GM18517 (cell line): ENCODE measurements around the gene COL4A2.
"Not testable (repeated sequence)": the region's sequence is repeated elsewhere in the genome, so short reads cannot be mapped to it uniquely, and the experiment has no call there.

Experiments used
- ATAC-seq: cut with Tn5 transposase; IDR thresholded peaks from one replicate; pipeline ENCODE4 v1.9.1; 2021; ENCODE audit warnings: mild to moderate bottlenecking, moderate library complexity; ENCODE audit not compliant: unreplicated experiment

Gene COL4A2

GRCh38 chr13:110523180-110523579 lies 216.1 kb downstream of the COL4A2 start:
- ATAC-seq, result no peak

GRCh38 chr13:110523838-110524540 lies 216.9 kb downstream of the COL4A2 start:
- ATAC-seq, result no peak

- ATAC-seq, result no peak
These were observed 217.6 kb downstream of the COL4A2 start for GRCh38 chr13:110524541-110525257.

- ATAC-seq, result peak; percentile 81
These were observed 218.5 kb downstream of the COL4A2 start for GRCh38 chr13:110525328-110526319.

GRCh38 chr13:110528371-110528770 lies 221.3 kb downstream of the COL4A2 start:
- ATAC-seq, result no peak

GRCh38 chr13:110528911-110529310 lies 221.8 kb downstream of the COL4A2 start:
- no peak for ATAC-seq

- no peak for ATAC-seq
These were observed 222.6 kb downstream of the COL4A2 start for GRCh38 chr13:110529522-110530311.

GRCh38 chr13:110531100-110531499 lies 224.0 kb downstream of the COL4A2 start:
- ATAC-seq, result no peak

GRCh38 chr13:110531671-110532083 lies 224.6 kb downstream of the COL4A2 start:
- ATAC-seq, result no peak

- ATAC-seq, result not testable (repeated sequence)
These were observed 225.2 kb downstream of the COL4A2 start for GRCh38 chr13:110532258-110532657.

- ATAC-seq, result no peak
These were observed 226.9 kb downstream of the COL4A2 start for GRCh38 chr13:110533771-110534670.

GRCh38 chr13:110535526-110535925 lies 228.4 kb downstream of the COL4A2 start:
- ATAC-seq, result no peak

GRCh38 chr13:110536006-110536693 lies 229.1 kb downstream of the COL4A2 start:
- no peak for ATAC-seq

GRCh38 chr13:110538632-110539031 lies 231.5 kb downstream of the COL4A2 start:
- no peak for ATAC-seq

GRCh38 chr13:110539894-110540293 lies 232.8 kb downstream of the COL4A2 start:
- no peak for ATAC-seq

GRCh38 chr13:110540871-110541525 lies 233.9 kb downstream of the COL4A2 start:
- no peak for ATAC-seq

GRCh38 chr13:110541526-110541920 lies 234.4 kb downstream of the COL4A2 start:
- no peak for ATAC-seq

- ATAC-seq, result no peak
These were observed 235.2 kb downstream of the COL4A2 start for GRCh38 chr13:110542169-110542796.
